AG04450 (cell line): ENCODE measurements around the gene ENGASE. TPM values are rescaled to one million over a fixed set of nuclear protein-coding genes. Genes with fewer than 3 reads are reported as not detected.

ENCODE experiments used
- CTCF ChIA-PET: fragments of 300-600, 350-600 bp; formaldehyde crosslinking; extraction: SDS; loops from one replicate; lab custom pipeline; 2022; ENCODE audit warnings: antibody characterized with exemption, inconsistent platforms; lab: Charles Lee
- POLR2A ChIA-PET: fragments of 350-600 bp; formaldehyde crosslinking; extraction: SDS; loops from one replicate; lab custom pipeline; 2021; ENCODE audit warnings: antibody characterized with exemption, inconsistent platforms; lab: Yijun Ruan, JAX
- DNase-seq: peaks from one replicate; pipeline ENCODE4 v3.0.0-alpha.2; 2011; ENCODE audit warnings: low read depth, low spot score
- H3K27ac ChIP-seq: one replicate; pipeline ENCODE4 v1.5.1; 2012; ENCODE audit warnings: low read depth, low read length, control low read depth
- H3K27me3 ChIP-seq: one replicate; pipeline ENCODE4 v1.6.0; 2012; ENCODE audit warnings: low read length; ENCODE audit not compliant: control insufficient read depth, insufficient read depth
- H3K4me3 ChIP-seq: 2 replicates; pipeline ENCODE4 v1.5.1; 2011; ENCODE audit warnings: mild to moderate bottlenecking, low read depth, low read length, control low read depth
- H3K9me3 ChIP-seq: 2 replicates; pipeline ENCODE4 v1.5.1; 2012; ENCODE audit warnings: low read length; ENCODE audit not compliant: control insufficient read depth, insufficient read depth
- polyA plus RNA-seq: library from polyadenylated mRNA; depleted of rRNA; stranded (reverse); fragments of >200 nt; gene quantifications from 2 replicates; pipeline ENCODE4 v1.2.3, GENCODE V29; 2011
- TF ChIP-seq, protein P1 (sequence below): IDR thresholded peaks from 2 replicates; pipeline ENCODE4 v1.5.1; 2011; ENCODE audit warnings: low read depth, low read length, control low read depth, inconsistent platforms

The ENGASE gene
- polyA plus RNA-seq, 1 experiment = 5.9 TPM

DNA sequence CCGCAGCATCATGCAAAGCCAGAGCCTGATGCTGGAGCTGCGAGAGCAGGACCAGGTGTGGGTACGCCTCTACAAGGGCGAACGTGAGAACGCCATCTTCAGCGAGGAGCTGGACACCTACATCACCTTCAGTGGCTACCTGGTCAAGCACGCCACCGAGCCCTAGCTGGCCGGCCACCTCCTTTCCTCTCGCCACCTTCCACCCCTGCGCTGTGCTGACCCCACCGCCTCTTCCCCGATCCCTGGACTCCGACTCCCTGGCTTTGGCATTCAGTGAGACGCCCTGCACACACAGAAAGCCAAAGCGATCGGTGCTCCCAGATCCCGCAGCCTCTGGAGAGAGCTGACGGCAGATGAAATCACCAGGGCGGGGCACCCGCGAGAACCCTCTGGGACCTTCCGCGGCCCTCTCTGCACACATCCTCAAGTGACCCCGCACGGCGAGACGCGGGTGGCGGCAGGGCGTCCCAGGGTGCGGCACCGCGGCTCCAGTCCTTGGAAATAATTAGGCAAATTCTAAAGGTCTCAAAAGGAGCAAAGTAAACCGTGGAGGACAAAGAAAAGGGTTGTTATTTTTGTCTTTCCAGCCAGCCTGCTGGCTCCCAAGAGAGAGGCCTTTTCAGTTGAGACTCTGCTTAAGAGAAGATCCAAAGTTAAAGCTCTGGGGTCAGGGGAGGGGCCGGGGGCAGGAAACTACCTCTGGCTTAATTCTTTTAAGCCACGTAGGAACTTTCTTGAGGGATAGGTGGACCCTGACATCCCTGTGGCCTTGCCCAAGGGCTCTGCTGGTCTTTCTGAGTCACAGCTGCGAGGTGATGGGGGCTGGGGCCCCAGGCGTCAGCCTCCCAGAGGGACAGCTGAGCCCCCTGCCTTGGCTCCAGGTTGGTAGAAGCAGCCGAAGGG, 26.4 kb upstream of the ENGASE start:
- no peak overlapping the region for H3K27ac ChIP-seq
- ChIA-PET POLR2A (no interaction called here), CTCF (interaction anchor here (1.6 kb wide), 1 partner anchor 34 kb away, joined by 6 read pairs; no protein-coding TSS in a partner anchor)
- no peaks in the 10 kb centered on the region; the same call in 1 of the 2 replicates for H3K9me3 ChIP-seq
- no peak overlapping the region for H3K4me3 ChIP-seq
- TF ChIP-seq, protein P1, sequence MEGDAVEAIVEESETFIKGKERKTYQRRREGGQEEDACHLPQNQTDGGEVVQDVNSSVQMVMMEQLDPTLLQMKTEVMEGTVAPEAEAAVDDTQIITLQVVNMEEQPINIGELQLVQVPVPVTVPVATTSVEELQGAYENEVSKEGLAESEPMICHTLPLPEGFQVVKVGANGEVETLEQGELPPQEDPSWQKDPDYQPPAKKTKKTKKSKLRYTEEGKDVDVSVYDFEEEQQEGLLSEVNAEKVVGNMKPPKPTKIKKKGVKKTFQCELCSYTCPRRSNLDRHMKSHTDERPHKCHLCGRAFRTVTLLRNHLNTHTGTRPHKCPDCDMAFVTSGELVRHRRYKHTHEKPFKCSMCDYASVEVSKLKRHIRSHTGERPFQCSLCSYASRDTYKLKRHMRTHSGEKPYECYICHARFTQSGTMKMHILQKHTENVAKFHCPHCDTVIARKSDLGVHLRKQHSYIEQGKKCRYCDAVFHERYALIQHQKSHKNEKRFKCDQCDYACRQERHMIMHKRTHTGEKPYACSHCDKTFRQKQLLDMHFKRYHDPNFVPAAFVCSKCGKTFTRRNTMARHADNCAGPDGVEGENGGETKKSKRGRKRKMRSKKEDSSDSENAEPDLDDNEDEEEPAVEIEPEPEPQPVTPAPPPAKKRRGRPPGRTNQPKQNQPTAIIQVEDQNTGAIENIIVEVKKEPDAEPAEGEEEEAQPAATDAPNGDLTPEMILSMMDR = no peak
- DNase-seq = no peak
- no peaks in the 10 kb centered on the region for H3K27me3 ChIP-seq

DNA sequence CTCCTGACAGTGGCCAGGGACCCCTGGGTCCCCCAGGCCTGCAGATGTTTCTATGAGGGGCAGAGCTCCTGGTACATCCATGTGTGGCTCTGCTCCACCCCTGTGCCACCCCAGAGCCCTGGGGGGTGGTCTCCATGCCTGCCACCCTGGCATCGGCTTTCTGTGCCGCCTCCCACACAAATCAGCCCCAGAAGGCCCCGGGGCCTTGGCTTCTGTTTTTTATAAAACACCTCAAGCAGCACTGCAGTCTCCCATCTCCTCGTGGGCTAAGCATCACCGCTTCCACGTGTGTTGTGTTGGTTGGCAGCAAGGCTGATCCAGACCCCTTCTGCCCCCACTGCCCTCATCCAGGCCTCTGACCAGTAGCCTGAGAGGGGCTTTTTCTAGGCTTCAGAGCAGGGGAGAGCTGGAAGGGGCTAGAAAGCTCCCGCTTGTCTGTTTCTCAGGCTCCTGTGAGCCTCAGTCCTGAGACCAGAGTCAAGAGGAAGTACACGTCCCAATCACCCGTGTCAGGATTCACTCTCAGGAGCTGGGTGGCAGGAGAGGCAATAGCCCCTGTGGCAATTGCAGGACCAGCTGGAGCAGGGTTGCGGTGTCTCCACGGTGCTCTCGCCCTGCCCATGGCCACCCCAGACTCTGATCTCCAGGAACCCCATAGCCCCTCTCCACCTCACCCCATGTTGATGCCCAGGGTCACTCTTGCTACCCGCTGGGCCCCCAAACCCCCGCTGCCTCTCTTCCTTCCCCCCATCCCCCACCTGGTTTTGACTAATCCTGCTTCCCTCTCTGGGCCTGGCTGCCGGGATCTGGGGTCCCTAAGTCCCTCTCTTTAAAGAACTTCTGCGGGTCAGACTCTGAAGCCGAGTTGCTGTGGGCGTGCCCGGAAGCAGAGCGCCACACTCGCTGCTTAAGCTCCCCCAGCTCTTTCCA, 25.5 kb upstream of the ENGASE start:
- ChIA-PET POLR2A (no interaction called here), CTCF (interaction anchor here (0.7 to 1.6 kb wide), 2 partner anchors 20 to 34 kb away, joined by 6 read pairs; no protein-coding TSS in a partner anchor)
- no peak overlapping the region for H3K27ac ChIP-seq
- H3K4me3 ChIP-seq = no peak overlapping the region
- peaks cover 3% of the 10 kb centered on the region for H3K9me3 ChIP-seq
- TF ChIP-seq, protein P1 = no peak
- H3K27me3 ChIP-seq = no peaks in the 10 kb centered on the region
- DNase-seq = no peak

DNA sequence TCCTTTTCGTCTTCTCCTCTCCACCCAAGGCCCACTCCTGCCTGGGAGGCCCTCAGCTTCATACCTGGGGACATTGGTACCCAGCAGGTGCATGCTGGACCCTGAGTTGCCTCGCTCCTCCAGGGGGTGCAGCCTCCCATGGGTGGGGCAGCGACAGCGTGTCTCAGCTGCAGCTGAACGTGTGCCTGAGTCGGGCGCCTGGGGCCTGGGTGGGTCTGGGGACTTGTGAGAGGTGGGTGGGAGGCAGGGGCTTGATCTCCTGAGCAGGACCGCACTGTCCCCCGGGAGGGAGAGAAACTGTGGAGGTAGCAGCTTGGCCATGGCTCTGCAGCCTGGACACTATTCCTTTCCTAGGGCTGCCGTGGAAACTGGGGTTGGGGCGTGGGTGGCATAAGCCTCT, 24.8 kb upstream of the ENGASE start:
- CTCF ChIA-PET = interaction anchor here (0.7 kb wide), 1 partner anchor 20 kb away, joined by 6 read pairs; no protein-coding TSS in a partner anchor
- Histone ChIP-seq H3K4me3 (no peak overlapping the region), H3K9me3 (peaks cover 5% of the 10 kb centered on the region), H3K27me3 (no peaks in the 10 kb centered on the region), H3K27ac (no peak overlapping the region)
- TF ChIP-seq, protein P1 = no peak
- POLR2A ChIA-PET = no interaction called here
- DNase-seq = no peak

DNA sequence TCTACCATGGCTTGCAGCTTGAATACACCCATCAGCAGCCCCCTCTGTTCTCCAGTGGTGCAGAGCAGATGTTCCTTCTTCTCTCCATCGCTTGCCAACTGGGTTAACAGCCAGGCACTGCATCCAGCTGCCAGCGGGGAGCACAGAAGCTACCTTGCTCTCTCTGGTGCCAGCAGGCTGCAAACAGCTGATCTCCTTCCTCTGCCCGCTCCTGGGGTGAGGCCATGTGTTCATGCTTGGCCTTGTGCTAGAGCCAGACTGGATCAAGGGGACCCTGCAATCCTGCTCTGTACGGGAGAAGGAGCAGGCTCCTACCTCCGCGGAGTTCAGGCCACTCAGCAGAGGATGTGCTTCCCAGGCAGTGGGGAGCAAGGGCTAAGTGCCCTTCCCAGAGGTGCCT, 24.1 kb upstream of the ENGASE start:
- POLR2A ChIA-PET = no interaction called here
- Histone ChIP-seq H3K27me3 (no peaks in the 10 kb centered on the region), H3K9me3 (peaks cover 5% of the 10 kb centered on the region), H3K27ac (no peak overlapping the region), H3K4me3 (no peak overlapping the region)
- TF ChIP-seq, protein P1 = no peak
- CTCF ChIA-PET = no interaction called here
- no peak for DNase-seq
